HPDE6-E6E7 (cell line): Measurements from ENCODE around the gene PTK7.

Experiments
- DNase-seq: peaks from one replicate; pipeline ENCODE4 v3.0.0; 2011; ENCODE audit warnings: missing footprints; ENCODE audit errors: extremely low spot score

Gene PTK7

GRCh38 chr6:43146261-43146660, 70.1 kb downstream of the PTK7 start:
- no peak for DNase-seq

DNA sequence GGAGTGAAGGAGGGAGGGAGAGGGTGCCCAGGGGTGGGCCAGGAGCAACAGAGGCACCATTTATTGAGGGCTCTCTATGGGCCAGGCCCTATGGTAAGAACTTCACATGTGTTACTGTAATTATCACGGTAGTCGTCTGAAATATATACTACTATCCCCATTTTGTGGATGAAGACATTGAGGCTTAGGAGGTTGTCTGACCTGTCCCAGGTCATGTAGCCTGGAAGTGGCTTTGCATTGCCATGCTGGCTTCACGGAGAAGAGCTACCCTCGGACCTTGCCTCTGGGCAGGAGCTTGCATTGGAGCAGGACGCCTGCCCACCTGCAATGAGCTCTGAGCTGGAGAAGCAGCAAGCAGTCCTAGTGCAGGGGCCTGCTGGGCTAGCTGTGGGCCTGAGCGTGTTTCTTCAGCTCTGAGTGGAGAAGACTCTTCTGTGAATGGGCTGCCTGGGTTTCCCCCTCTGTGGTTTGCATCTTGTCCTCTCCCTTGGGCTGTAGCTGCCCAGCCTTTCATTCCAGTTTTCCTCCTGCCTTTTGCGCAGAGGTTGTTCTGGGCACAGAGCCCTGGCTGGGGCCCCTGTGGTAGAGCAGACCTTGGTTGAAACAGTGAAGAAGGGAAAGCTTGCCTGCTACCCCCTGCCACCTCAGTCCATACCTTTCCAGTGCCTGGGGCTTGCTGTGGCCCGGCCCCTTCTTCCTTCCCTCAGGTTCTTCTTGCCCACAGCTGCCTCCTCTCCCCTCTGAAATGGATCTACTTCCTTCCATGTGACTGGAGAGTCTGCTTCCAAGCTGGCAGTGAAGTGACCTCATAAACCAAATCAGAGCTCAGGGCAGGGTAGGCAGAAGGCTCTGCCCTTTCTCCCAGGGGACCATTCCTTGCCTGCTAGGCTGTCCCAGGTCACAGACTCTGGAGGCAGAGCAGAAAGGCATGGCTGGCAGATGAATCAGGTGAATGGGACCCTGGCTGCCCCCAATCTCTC, 70.9 kb downstream of the PTK7 start:
- DNase-seq = no peak

- DNase-seq = no peak
Measured at GRCh38 chr6:43147691-43148477, 71.8 kb downstream of the PTK7 start.

GRCh38 chr6:43149265-43149664, 73.2 kb downstream of the PTK7 start:
- no peak for DNase-seq

DNA sequence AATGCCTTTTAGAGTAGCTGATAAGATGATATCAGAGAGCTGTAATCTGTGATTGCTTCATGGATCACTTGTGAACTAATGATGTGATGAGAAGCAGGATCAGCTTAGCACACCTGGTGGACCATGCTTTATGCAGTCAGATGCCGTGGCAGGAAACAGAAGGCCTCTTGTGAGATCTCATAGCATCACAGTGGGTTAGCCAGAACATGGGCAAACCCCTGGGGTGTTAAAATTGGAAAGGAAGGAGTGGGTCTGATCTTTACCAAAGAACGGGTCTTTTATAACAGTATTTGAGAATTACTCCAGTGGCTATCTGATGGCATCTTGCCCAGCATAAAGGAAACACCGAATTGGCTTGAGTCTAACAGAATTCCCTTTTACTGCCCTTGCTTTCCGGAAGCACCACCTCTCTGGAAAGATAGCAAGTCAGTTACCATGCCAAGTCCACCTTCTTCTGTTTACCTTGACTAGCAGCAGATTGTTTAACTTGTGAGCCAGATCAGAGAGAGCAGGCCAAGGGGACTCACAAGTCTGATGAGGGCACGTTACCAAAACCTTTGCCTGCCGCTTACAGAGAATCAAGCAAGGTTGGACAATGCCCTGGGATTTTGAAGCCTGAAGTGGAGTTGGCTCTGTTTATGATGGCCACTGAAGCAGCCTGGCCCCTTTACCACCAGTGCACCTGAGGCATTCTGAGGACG, 74.1 kb downstream of the PTK7 start:
- no peak for DNase-seq

GRCh38 chr6:43159599-43159998, 83.5 kb downstream of the PTK7 start:
- DNase-seq = no peak

GRCh38 chr6:43163899-43164298, 87.8 kb downstream of the PTK7 start:
- DNase-seq = no peak

DNA sequence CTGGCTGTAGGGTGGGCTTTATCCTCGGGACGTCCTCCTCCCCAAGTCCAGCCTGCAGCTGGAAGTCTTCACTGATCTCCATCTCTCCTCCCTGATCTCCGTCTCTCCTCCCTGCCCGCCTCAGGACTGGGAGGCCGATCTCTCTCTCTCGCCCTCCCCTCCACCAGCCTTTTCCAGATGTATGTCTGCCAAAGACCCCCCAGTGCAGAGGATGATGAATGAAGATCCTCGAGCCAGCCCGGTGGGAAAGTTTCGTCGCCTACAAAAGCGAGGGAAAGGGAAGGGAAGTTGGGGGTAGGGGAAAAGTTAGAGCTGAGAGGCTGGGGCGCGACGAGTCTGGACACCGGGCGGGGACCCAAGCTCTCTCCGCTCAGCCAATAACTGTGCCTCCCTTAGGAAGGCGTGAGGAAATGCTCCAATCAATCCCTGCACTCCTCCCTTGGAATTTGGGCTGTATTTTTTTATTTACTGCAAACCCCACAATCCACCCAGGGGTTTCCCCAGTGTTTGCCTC, 94.4 kb downstream of the PTK7 start:
- DNase-seq = peak; percentile 75

DNA sequence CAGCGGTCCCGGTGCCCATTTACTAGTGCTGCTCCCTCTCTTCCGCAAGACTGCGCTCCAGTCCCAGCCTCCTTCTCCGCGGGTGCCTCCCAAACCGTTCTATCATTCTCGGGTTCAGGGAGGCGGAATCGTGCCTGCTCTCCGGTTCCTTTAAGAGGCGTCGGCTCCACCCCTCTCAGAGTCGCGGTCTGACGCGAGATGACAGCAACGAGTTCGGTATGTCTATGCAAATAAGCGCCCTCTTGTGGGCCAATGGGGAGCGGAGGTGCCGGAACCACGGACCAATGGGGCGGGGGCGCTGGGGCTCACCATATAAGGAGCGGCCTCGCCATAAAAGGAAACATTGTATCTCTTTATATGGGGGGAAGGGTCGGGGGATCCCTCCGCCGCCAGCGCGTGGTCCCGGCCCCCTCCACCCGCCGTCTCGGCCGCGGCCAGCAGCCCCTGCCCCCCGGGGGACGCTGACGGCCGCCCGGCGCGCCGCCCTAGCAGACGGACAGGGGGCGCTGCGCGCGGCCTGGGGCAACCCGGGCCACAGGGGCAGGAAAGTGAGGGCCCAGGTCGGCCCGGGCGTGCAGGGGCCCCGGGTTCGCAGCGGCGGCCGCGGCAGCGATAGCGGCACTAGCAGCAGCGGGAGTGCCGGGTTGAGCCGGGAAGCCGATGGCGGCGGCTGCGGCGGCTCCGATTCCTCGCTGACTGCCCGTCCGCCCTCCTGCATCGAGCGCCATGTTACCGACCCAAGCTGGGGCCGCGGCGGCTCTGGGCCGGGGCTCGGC, 95.0 kb downstream of the PTK7 start, which contains the start of gene SRF:
Gene SRF (plus strand): TSS at position 339 of the 776 bp plus-strand sequence. CDS start 388 bp downstream, at position 727.
- peak; percentile 86 for DNase-seq

- no peak for DNase-seq
Measured at GRCh38 chr6:43171707-43172103, 95.6 kb downstream of the PTK7 start.

GRCh38 chr6:43172104-43173007, 96.2 kb downstream of the PTK7 start:
- no peak for DNase-seq

GRCh38 chr6:43173591-43174262, 97.6 kb downstream of the PTK7 start:
- no peak for DNase-seq

DNA sequence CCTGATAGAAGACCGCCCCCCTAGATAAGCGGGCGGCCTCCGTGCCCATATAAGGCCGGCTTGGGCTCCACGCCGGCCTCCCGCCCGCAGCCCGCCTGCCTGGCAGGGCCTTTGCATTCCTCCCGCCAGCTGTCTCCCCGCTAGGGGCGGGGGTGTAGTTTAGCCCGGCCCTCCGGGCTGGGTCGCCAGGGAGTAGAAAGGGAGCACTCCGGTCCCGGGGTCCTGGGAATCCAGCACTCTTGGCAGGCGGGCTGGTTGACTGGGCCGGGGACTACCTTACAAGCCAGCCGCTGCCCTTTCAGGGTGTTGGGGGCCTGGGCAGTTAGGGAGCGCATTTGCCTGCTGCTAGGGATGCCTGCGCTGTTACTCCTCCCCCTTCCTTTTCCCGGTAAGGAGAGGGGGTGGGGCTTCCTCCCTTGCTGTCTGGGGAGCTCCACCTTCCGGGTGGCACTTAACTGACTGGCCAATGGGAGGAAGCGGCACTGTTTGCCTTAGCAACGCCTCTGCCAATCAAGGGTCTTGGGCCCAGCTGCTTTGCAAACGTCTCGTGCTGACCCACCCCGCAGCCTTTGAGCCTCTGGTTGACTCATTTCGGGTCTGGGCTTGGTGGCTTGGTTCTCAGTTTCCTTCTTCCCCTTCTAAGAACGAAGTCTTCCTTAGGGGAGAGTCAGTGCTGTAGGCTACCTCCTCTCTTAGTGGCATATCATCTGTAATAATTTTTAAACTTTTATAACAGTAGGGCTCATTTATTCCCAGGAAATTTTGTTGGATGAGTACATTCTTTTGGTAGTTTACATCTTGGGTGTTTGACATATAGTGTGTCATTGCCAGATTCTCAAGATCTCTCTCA, 98.4 kb downstream of the PTK7 start:
- DNase-seq = peak; percentile 99

GRCh38 chr6:43175676-43176422, 99.7 kb downstream of the PTK7 start:
- no peak for DNase-seq

DNA sequence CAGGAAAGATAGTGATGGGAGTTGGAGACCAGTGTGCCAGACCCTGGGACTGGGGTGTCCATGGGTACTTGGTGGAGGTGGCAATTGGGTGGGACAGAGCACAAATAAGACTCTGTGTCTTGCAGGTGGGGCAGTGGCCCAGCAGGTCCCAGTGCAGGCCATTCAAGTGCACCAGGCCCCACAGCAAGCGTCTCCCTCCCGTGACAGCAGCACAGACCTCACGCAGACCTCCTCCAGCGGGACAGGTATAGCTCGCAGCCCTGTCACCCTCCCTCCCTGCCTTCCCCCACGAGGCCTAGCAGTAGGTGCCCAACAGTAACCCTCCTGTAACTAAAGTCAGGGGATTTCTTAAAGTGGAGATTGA, 100.3 kb downstream of the PTK7 start:
- DNase-seq = no peak

GRCh38 chr6:43178150-43178549, 102.0 kb downstream of the PTK7 start:
- no peak for DNase-seq

DNA sequence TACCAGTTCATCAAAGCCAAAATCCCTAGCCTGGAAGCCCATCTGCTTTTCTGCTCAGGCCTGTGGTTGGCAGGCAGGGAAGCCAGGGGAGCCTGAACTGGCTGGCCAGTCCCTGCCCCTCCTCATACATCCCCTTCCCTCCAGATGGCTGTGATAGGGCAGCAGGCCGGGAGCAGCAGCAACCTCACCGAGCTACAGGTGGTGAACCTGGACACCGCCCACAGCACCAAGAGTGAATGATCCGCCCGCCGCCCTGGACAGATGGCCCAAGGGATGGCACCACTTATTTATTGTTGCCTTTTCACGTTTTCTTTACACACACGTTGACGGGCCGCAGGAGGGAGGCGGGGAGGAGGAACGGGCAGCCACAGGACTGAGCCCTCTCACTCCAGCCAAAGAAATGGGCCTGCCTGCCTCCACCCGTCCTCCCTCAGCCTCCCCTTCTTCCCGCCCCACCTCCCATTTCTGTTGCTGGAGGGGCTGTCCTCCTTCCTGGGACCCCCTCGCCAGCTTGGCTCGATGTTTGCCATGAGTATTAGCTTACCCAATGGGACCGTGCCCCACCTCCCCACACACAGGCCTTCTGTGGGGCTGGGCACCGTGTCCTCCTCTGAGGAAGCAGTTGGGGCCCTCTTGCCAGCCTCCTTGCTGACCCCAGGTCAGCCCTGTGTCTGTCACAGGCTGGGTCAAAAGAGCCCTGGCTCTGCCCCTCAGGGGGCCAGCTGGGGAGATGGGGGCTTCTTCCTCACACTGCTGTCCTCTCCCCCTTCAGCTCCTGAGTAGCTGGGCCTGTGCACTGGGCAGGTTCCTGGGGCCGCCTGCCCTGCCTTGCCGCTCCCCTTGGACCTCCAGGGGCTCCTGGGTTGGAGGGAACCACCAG, 103.1 kb downstream of the PTK7 start:
- no peak for DNase-seq
